Upper lobe of left lung (tissue), 4 donors: ENCODE results near the gene UBASH3B.

Source experiments
- EP300 ChIP-seq, 4 donors: sonication (generic); formaldehyde crosslinking; IDR thresholded peaks; one replicate each; pipeline ENCODE4 v1.5.1; 2017; ENCODE audit warnings: antibody characterized with exemption in 4 of 4, control low read depth in 2 of 4
- POLR2A ChIP-seq, 4 donors: fragments of 450-650 bp; IDR thresholded peaks; one replicate each; pipeline ENCODE4 v1.5.1; 2016 to 2017; ENCODE audit warnings: antibody characterized with exemption in 4 of 4, mild to moderate bottlenecking in 2 of 4
- POLR2AphosphoS5 ChIP-seq, 2 donors: sonication (generic); formaldehyde crosslinking; IDR thresholded peaks; one replicate each; pipeline ENCODE4 v1.5.1; 2017; ENCODE audit warnings: antibody characterized with exemption in 2 of 2
- TF ChIP-seq, protein P1 (sequence below), 6 experiments: fragments of 450-650 bp in 4 of 6; fragments of 200-600 bp in 2 of 6; sonication (generic) in 2 of 6; IDR thresholded peaks; one replicate each; pipeline ENCODE4 v1.5.1; 2016 to 2019; ENCODE audit warnings: antibody characterized with exemption in 6 of 6

DNA sequence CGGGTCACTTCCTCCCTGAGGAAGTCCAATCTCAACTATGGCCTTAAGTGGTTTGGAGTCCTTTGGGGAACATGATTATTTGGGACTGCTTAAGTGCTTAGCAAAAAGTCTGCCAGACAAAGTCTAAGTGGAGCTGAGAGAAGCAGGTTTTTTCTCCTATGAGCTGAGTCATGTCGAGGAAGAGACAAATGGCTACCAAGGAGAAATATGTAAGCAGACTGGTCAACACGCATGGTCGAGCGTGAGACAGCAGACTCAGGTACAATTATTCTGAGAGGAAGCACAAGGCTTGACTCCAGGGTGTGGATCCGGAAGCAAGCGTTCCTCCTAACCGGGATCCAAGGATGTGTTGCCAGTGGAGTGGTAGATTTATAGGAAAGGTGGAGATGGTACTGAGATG lies 30.6 kb downstream of the UBASH3B start:
- no peak for TF ChIP-seq POLR2AphosphoS5 (IDR thresholded peaks at IDR 0.05)
- TF ChIP-seq, protein P1, sequence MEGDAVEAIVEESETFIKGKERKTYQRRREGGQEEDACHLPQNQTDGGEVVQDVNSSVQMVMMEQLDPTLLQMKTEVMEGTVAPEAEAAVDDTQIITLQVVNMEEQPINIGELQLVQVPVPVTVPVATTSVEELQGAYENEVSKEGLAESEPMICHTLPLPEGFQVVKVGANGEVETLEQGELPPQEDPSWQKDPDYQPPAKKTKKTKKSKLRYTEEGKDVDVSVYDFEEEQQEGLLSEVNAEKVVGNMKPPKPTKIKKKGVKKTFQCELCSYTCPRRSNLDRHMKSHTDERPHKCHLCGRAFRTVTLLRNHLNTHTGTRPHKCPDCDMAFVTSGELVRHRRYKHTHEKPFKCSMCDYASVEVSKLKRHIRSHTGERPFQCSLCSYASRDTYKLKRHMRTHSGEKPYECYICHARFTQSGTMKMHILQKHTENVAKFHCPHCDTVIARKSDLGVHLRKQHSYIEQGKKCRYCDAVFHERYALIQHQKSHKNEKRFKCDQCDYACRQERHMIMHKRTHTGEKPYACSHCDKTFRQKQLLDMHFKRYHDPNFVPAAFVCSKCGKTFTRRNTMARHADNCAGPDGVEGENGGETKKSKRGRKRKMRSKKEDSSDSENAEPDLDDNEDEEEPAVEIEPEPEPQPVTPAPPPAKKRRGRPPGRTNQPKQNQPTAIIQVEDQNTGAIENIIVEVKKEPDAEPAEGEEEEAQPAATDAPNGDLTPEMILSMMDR (IDR thresholded peaks at IDR 0.05): no peak
- no peak for TF ChIP-seq EP300 (IDR thresholded peaks at IDR 0.05)
- TF ChIP-seq POLR2A (IDR thresholded peaks at IDR 0.05): no peak
